ENCODE data around the gene RPS4Y1.

Gene RPS4Y1

DNA sequence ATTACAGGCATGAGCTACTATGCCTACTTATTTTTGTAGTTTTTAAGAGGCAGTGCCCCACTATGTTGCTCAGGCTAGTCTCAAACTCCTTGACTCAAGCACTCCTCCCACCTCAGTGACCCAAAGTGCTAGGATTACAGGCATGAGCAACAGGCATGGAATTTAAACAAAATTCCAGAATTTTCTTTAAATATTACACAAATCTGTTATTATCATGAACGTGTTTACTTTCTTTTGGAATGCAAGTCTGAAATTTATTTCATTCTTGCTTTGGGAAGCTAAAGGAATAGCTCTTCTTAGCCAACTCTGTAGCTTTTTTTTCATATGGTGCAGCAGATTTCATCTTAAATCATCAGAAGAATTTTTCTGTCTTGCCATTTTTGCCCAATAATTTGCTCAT, 66.0 kb downstream of the RPS4Y1 start:
- DNase-seq (ENCODE audit: extremely low read depth, low read depth) = no peak
- TF ChIP-seq, protein P1, sequence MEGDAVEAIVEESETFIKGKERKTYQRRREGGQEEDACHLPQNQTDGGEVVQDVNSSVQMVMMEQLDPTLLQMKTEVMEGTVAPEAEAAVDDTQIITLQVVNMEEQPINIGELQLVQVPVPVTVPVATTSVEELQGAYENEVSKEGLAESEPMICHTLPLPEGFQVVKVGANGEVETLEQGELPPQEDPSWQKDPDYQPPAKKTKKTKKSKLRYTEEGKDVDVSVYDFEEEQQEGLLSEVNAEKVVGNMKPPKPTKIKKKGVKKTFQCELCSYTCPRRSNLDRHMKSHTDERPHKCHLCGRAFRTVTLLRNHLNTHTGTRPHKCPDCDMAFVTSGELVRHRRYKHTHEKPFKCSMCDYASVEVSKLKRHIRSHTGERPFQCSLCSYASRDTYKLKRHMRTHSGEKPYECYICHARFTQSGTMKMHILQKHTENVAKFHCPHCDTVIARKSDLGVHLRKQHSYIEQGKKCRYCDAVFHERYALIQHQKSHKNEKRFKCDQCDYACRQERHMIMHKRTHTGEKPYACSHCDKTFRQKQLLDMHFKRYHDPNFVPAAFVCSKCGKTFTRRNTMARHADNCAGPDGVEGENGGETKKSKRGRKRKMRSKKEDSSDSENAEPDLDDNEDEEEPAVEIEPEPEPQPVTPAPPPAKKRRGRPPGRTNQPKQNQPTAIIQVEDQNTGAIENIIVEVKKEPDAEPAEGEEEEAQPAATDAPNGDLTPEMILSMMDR (IDR thresholded peaks at IDR 0.05; ENCODE audit: low read depth, low read length) = no peak

DNA sequence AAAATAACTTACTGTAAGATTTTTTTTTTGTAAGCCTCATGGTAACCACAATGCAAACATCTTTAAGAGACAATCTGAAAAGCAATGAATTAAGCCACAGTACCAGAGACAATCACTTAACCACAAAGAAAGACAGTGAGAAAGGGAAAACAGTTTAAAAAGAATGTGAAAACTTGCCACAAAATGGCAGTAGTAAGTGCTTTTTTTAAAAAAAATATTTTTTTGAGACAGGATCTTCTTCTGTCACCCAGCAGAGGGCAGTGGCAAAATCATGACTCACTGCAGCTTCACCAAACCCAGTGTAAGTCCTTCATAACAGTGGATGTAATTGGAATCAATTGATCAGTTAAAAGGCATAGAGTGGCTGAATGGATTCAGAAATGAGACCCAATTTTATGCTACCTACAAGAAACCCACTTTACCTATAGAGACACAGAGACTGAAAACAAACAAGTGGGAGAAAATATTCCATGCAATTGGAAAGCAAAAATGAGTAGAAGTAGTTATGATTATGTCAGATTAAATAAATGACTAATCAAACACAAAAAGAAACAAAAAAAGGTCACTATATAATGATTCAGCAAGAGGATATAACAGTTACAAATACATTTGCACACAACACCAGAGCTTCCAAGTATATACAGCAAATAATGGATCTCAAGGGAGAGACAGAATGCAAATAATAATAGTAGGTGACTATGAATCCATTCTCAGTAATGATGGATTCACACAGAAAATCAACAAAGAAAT, 71.8 kb downstream of the RPS4Y1 start:
- TF ChIP-seq, protein P1 (IDR thresholded peaks at IDR 0.05; ENCODE audit: low read depth, low read length) = no peak
- no peak for DNase-seq (ENCODE audit: extremely low read depth, low read depth)

Data from AG09319 (cell line).